B cell (primary cell): ENCODE data around the gene SMAP2. TPM values are rescaled to one million over a fixed set of nuclear protein-coding genes. Genes with fewer than 3 reads are reported as not detected.

Experiments used
- ATAC-seq: fragments of 200-7000 bp; cut with Tn5 transposase; one replicate; pipeline ENCODE4 v1.10.0; 2021; ENCODE audit warnings: low read depth, mild to moderate bottlenecking, moderate number of reproducible peaks, moderate library complexity
- CTCF ChIA-PET: fragments of 350-600 bp; sonication (Branson Sonifier 250); formaldehyde crosslinking; loops from one replicate; lab custom pipeline; 2021; ENCODE audit warnings: antibody characterized with exemption, inconsistent platforms; lab: Charles Lee
- POLR2A ChIA-PET: fragments of 350-600 bp; sonication (Branson Sonifier 250); formaldehyde crosslinking; loops from one replicate; lab custom pipeline; 2021; ENCODE audit warnings: antibody characterized with exemption; lab: Charles Lee
- DNase-seq: peaks from one replicate; pipeline ENCODE4 v3.0.0; 2013
- H2AFZ ChIP-seq: 2 replicates; pipeline ENCODE4 v1.6.1; 2012; ENCODE audit warnings: mild to moderate bottlenecking, low read depth, low read length; ENCODE audit not compliant: insufficient read depth, poor library complexity, severe bottlenecking
- H3K27ac ChIP-seq, 2 donors: 1 replicate in 1 of 2; 2 replicates in 1 of 2; pipeline ENCODE4 v1.5.1; 2012 to 2013; ENCODE audit warnings: low read length in 2 of 2, mild to moderate bottlenecking in 2 of 2, moderate library complexity in 1 of 2
- H3K27me3 ChIP-seq, 4 experiments: fragments of 200-600 bp in 1 of 4; sonication (generic) in 1 of 4; replicated peaks in 1 of 4; 1 replicate in 2 of 4; 2 replicates in 2 of 4; pipeline versions ENCODE4 v1.6.1 to v1.7.0; 2013 to 2016; ENCODE audit warnings: low read length in 3 of 4, mild to moderate bottlenecking in 2 of 4, mixed read lengths in 1 of 4, moderate library complexity in 1 of 4; ENCODE audit not compliant: insufficient read depth in 4 of 4, control insufficient read depth in 3 of 4; ENCODE audit errors: control extremely low read depth in 1 of 4
- H3K36me3 ChIP-seq, 2 experiments: replicated peaks in 1 of 2; 1 replicate in 1 of 2; 2 replicates in 1 of 2; pipeline versions ENCODE4 v1.6.1 to v1.7.1; 2013; ENCODE audit warnings: low read length in 1 of 2; ENCODE audit not compliant: insufficient read depth in 2 of 2, control insufficient read depth in 1 of 2; ENCODE audit errors: control extremely low read depth in 1 of 2, extremely low read depth in 1 of 2
- H3K4me1 ChIP-seq, 2 donors: fragments of 200-600 bp in 1 of 2; sonication (generic) in 1 of 2; 1 replicate in 1 of 2; 2 replicates in 1 of 2; pipeline versions ENCODE4 v1.5.1 to v1.6.1; 2013 to 2017; ENCODE audit warnings: low read length in 2 of 2; ENCODE audit not compliant: control insufficient read depth in 2 of 2, insufficient read depth in 2 of 2
- H3K4me2 ChIP-seq: replicated peaks from 2 replicates; pipeline ENCODE3; 2012; ENCODE audit warnings: mild to moderate bottlenecking, low read depth, low read length; ENCODE audit not compliant: poor library complexity, severe bottlenecking
- H3K4me3 ChIP-seq, 5 experiments: fragments of 200-600 bp in 1 of 5; sonication (generic) in 1 of 5; 1 replicate in 3 of 5; 2 replicates in 2 of 5; pipeline versions ENCODE4 v1.5.1 to v1.7.0; 2011 to 2016; ENCODE audit warnings: low read length in 4 of 5, mild to moderate bottlenecking in 4 of 5, low read depth in 2 of 5, control low read depth in 1 of 5, moderate library complexity in 1 of 5; ENCODE audit not compliant: insufficient read depth in 1 of 5; ENCODE audit errors: control extremely low read depth in 1 of 5, extremely low read depth in 1 of 5
- H3K79me2 ChIP-seq: fragments of 200-600 bp; sonication (generic); one replicate; pipeline ENCODE4 v1.6.0; 2016; ENCODE audit warnings: low read length; ENCODE audit not compliant: control insufficient read depth, insufficient read depth
- H3K9ac ChIP-seq: fragments of 200-600 bp; sonication (generic); 2 replicates; pipeline ENCODE4 v1.6.1; 2017; ENCODE audit warnings: mild to moderate bottlenecking, low read length, moderate library complexity
- H3K9me3 ChIP-seq, 3 donors: one replicate each; pipeline versions ENCODE4 v1.6.1 to v1.7.1; 2013; ENCODE audit warnings: low read length in 2 of 3; ENCODE audit not compliant: control insufficient read depth in 2 of 3, insufficient read depth in 1 of 3; ENCODE audit errors: control extremely low read depth in 1 of 3
- H4K20me1 ChIP-seq: 2 replicates; pipeline ENCODE4 v1.6.0; 2012; ENCODE audit warnings: mild to moderate bottlenecking, low read length; ENCODE audit not compliant: insufficient read depth, control insufficient read depth, poor library complexity, severe bottlenecking
- H3K27ac Mint-ChIP-seq: one replicate; pipeline ENCODE4 v1.8.0; 2021; ENCODE audit warnings: mixed read lengths
- H3K27me3 Mint-ChIP-seq: one replicate; pipeline ENCODE4 v1.8.0; 2021; ENCODE audit warnings: mixed read lengths
- H3K4me1 Mint-ChIP-seq: one replicate; pipeline ENCODE4 v1.8.0; 2021; ENCODE audit warnings: mixed read lengths
- H3K4me3 Mint-ChIP-seq: one replicate; pipeline ENCODE4 v1.8.0; 2021; ENCODE audit warnings: mixed read lengths
- H3K9me3 Mint-ChIP-seq: one replicate; pipeline ENCODE4 v1.8.0; 2022; ENCODE audit warnings: mixed read lengths; ENCODE audit not compliant: insufficient read depth
- EZH2 ChIP-seq: IDR thresholded peaks from 2 replicates; pipeline ENCODE4 v1.6.1; 2012; ENCODE audit warnings: borderline replicate concordance, low read depth, mild to moderate bottlenecking, moderate library complexity, low read length; ENCODE audit not compliant: insufficient read depth, poor library complexity, severe bottlenecking
- whole genome bisulfite sequencing: methylation state at CpG from one replicate; pipeline ENCODE4 v1.1.5; 2013; ENCODE audit warnings: missing lambda C conversion rate; ENCODE audit not compliant: insufficient coverage; 5-methylcytosine and 5-hydroxymethylcytosine counted together
- intact Hi-C: fragments of 100-400 bp; cut with micrococcal nuclease; formaldehyde crosslinking; loops from one replicate; pipeline ENCODE4 v1.10.0; 2022
- polyA plus RNA-seq: library from polyadenylated mRNA; depleted of rRNA; stranded (reverse); fragments of >200 nt; gene quantifications from 2 replicates; pipeline ENCODE4 v1.2.3, GENCODE V29; 2012
- total RNA-seq, 2 donors: library from RNA; stranded (reverse); fragments of 120-200 nt in 1 of 2; gene quantifications; 1 replicate in 1 of 2; 2 replicates in 1 of 2; pipeline versions ENCODE4 v1.2.3 to v1.2.4, GENCODE V29; 2013 to 2022
- TF ChIP-seq, protein P1 (sequence below): fragments of 200-600 bp; IDR thresholded peaks from one replicate; pipeline ENCODE4 v1.8.0; 2022; ENCODE audit warnings: antibody characterized with exemption, mild to moderate bottlenecking

The SMAP2 gene
- total and polyA plus RNA-seq, 2 donors (not counting 1 experiment from before 2014, with no cell fraction given) = 275 to 305 TPM

DNA sequence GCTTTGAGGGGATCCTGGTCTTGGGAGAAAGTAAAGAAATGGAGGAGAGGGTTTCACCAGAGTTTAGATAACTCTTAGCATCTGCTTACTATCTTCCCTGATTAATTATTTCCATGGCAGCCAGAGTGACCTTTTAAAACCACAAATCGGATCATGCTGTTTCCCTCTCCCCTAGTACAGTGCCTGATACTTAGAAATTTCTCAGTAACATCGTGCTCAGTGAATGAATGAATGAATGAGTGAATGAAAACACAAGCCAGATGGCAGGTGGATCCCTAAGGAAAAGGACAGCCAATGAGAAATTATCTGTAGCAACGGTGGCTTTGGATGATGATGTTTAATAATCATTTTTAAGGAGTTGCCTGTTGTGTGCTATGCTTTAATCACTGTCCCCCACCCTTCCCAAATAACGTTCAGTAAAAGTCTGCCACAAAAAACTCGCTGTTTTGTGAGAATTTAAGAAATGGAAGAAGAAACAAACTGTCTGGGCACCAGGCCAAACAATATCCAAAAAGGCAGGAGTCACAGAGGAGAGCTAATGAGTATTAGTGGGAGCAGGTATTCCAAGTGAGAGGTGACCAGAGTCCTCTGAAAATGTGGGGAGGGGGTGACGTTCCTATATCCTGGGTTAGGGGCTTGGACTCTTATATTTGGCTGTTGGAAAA lies 737 bp upstream of the SMAP2 start:
- H3K9ac ChIP-seq = peak overlapping the region; percentile 91
- peak overlapping the region in 1 of 2 donors; percentile 25 for H3K27ac ChIP-seq
- TF ChIP-seq, protein P1, sequence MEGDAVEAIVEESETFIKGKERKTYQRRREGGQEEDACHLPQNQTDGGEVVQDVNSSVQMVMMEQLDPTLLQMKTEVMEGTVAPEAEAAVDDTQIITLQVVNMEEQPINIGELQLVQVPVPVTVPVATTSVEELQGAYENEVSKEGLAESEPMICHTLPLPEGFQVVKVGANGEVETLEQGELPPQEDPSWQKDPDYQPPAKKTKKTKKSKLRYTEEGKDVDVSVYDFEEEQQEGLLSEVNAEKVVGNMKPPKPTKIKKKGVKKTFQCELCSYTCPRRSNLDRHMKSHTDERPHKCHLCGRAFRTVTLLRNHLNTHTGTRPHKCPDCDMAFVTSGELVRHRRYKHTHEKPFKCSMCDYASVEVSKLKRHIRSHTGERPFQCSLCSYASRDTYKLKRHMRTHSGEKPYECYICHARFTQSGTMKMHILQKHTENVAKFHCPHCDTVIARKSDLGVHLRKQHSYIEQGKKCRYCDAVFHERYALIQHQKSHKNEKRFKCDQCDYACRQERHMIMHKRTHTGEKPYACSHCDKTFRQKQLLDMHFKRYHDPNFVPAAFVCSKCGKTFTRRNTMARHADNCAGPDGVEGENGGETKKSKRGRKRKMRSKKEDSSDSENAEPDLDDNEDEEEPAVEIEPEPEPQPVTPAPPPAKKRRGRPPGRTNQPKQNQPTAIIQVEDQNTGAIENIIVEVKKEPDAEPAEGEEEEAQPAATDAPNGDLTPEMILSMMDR = no peak
- no peak for TF ChIP-seq EZH2
- H3K4me1 Mint-ChIP-seq = peaks cover 41% of the 10 kb centered on the region
- peaks cover 27 to 30% of the 10 kb centered on the region in 2 donors for H3K4me1 ChIP-seq
- H3K4me3 ChIP-seq = peak overlapping the region in 4 of 5 experiments; percentile 46 to 98 (median 86)
- H3K9me3 Mint-ChIP-seq = no peaks in the 10 kb centered on the region
- peak overlapping the region; percentile 93 for H3K27ac Mint-ChIP-seq
- peak overlapping the region; percentile 10 for H2AFZ ChIP-seq
- no peaks in the 10 kb centered on the region for H3K27me3 Mint-ChIP-seq
- DNase-seq (no peak), ATAC-seq (no peak)
- peaks cover 48% of the 10 kb centered on the region for H3K79me2 ChIP-seq
- 20% methylated on average over 2 of the region's 6 CpGs for WGBS
- peaks cover 0 to 18% of the 10 kb centered on the region in 2 experiments for H3K36me3 ChIP-seq
- ChIA-PET CTCF (interaction anchor here (0.8 to 5.7 kb wide), 12 partner anchors 9 to 288 kb away, joined by 3 to 51 read pairs (median 12); no protein-coding TSS in a partner anchor), POLR2A (interaction anchor here (0.5 to 6.7 kb wide), 10 partner anchors 9 to 115 kb away, joined by 3 to 90 read pairs (median 5); partner anchors contain the start of gene ZMPSTE24)
- intact Hi-C loops = loop anchor here (2.0 to 5.0 kb wide), 3 partner anchors 58 to 160 kb away; partner anchors contain the start of genes ZFP69B and ZNF684
- peak overlapping the region; percentile 91 for H3K4me3 Mint-ChIP-seq
- no peaks in the 10 kb centered on the region for H3K9me3 ChIP-seq
- peaks cover 7% of the 10 kb centered on the region for H4K20me1 ChIP-seq
- no peaks in the 10 kb centered on the region for H3K27me3 ChIP-seq
- H3K4me2 ChIP-seq = peak overlapping the region; percentile 79

DNA sequence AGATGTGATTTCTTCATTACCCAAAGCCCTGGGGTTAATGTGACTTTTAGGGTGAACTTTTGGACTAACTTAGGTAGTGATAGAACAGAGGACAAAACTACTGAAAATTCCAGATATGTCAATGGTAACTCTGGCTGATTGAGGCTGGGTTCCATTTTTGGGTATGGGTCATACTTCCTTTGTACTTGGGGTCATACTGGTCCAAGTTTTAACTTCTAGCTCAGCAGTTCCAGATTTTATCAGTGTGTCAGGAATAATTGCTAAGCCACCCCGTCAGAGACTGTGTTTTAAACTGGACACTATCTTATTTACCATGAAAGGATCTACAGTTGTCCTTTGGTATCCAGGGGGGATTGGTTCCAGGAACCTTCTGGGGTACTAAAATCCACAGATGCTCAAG lies 4.0 kb downstream of the SMAP2 start:
- Histone ChIP-seq H4K20me1 (peaks cover 7% of the 10 kb centered on the region), H3K4me3 (peak overlapping the region in 2 of 5 experiments; percentile 17 to 39), H3K79me2 (peaks cover 96% of the 10 kb centered on the region), H3K27ac (peak overlapping the region; percentile 30 to 100), H3K36me3 (peaks cover 0 to 42% of the 10 kb centered on the region in 2 experiments), H3K4me1 (peaks cover 75 to 76% of the 10 kb centered on the region in 2 donors), H3K4me2 (peak overlapping the region; percentile 79), H3K9ac (no peak overlapping the region), H3K9me3 (no peaks in the 10 kb centered on the region), H2AFZ (no peak overlapping the region), H3K27me3 (no peaks in the 10 kb centered on the region)
- H3K9me3 Mint-ChIP-seq = no peaks in the 10 kb centered on the region
- DNase-seq (no peak), ATAC-seq (no peak)
- no CpG with 5 or more reads among the region's 1 CpG for WGBS
- H3K27ac Mint-ChIP-seq = peak overlapping the region; percentile 81
- peak overlapping the region; percentile 76 for H3K4me3 Mint-ChIP-seq
- POLR2A ChIA-PET = interaction anchor here (6.7 kb wide), 1 partner anchor 7 kb away, joined by 90 read pairs; no protein-coding TSS in a partner anchor
- CTCF ChIA-PET = interaction anchor here (1.0 to 1.2 kb wide), 5 partner anchors 8 to 233 kb away, joined by 3 to 6 read pairs (median 3); no protein-coding TSS in a partner anchor
- TF ChIP-seq, protein P1 = no peak
- TF ChIP-seq EZH2 = no peak
- H3K27me3 Mint-ChIP-seq = no peaks in the 10 kb centered on the region
- intact Hi-C loops = no loop called here
- peaks cover 71% of the 10 kb centered on the region for H3K4me1 Mint-ChIP-seq
